ENCODE results near the gene OR10G4. TPM values are rescaled to one million over a fixed set of nuclear protein-coding genes. Genes with fewer than 3 reads are reported as not detected.

The OR10G4 gene, protein sequence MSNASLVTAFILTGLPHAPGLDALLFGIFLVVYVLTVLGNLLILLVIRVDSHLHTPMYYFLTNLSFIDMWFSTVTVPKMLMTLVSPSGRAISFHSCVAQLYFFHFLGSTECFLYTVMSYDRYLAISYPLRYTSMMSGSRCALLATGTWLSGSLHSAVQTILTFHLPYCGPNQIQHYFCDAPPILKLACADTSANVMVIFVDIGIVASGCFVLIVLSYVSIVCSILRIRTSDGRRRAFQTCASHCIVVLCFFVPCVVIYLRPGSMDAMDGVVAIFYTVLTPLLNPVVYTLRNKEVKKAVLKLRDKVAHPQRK
- polyA plus RNA-seq (2013): not detected

DNA sequence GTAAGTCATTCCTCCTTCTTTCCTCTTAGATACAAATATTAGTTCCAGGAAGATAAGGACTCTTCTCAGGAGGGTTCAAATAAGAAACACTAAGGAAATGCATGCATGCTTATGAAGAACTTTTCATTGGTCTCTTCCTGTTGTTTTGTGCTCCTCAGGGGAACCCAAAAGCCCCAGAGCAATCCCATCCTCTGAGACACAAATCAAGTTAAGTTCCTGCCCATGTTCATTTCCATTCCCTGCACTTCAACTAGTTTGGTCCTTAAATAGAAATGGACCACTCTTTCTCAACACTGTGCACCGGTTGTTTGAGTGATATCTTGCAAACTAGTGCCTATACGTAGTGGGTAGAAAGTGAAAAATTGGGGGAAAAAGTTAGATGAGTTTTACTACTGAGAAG is at the start of gene OR10G4:
Gene OR10G4, plus strand, starts transcription at position 301 of the 400 bp plus-strand sequence. CDS start 2,578 bp downstream, outside the sequence.
- POLR2A ChIA-PET: no interaction called here
- no peaks in the 10 kb centered on the region for H3K4me1 ChIP-seq (ENCODE audit: control extremely low read depth in 1 of 4, control insufficient read depth in 4 of 4, insufficient read depth in 4 of 4, low read length in 3 of 4)

DNA sequence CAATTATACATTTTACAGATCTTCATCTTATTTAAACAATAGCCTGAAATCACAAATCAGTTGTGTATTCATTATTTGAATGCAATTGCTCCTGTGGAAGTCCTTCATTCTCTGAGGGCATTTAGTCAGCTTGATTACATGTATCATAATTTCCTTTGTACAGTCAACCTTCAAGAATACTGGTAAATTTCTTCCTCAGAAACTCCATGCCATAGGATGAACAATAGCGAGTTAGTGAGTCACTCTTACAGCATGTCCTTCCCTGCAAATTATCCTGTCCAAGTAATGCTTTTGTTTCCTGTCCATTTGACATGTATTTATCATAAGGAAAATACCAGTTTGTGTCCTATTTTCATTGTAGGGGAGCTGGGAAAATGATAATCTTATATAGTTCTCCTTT is 39.0 kb upstream of the OR10G4 start:
- H3K27me3 ChIP-seq (replicated peaks in 2 of 5; ENCODE audit: control insufficient read depth in 4 of 5, insufficient read depth in 5 of 5, low read length in 4 of 5): peaks cover 0 to 3% (median 0%) of the 10 kb centered on the region in 5 experiments
- H3K4me1 ChIP-seq (ENCODE audit: control extremely low read depth in 1 of 4, control insufficient read depth in 4 of 4, insufficient read depth in 4 of 4, low read length in 3 of 4): no peaks in the 10 kb centered on the region
- no peaks in the 10 kb centered on the region for H3K9me3 ChIP-seq (ENCODE audit: control extremely low read depth in 1 of 5, control insufficient read depth in 4 of 5, insufficient read depth in 2 of 5, low read depth in 1 of 5, low read length in 4 of 5)
- no peak overlapping the region for H3K4me3 ChIP-seq (ENCODE audit: control insufficient read depth in 1 of 7, extremely low read depth in 1 of 7, insufficient read depth in 4 of 7, low read depth in 2 of 7, low read length in 6 of 7)
- no peak for DNase-seq
- CTCF ChIA-PET: no interaction called here
- no peaks in the 10 kb centered on the region for H3K36me3 ChIP-seq (ENCODE audit: control insufficient read depth in 4 of 4, insufficient read depth in 4 of 4, low read length in 3 of 4)
- WGBS (ENCODE audit: insufficient coverage): no CpG with 5 or more reads among the region's 1 CpG
- POLR2A ChIA-PET: no interaction called here
- no peak overlapping the region for H3K27ac ChIP-seq (ENCODE audit: insufficient read depth in 1 of 2, low read depth in 1 of 2, low read length in 2 of 2, poor library complexity in 1 of 2, severe bottlenecking in 2 of 2)

More for the DNA sequence above, at the start of gene OR10G4:
- CTCF ChIA-PET: no interaction called here
- Histone ChIP-seq H3K27ac (ENCODE audit: insufficient read depth in 1 of 2, low read depth in 1 of 2, low read length in 2 of 2, poor library complexity in 1 of 2, severe bottlenecking in 2 of 2) (no peak within 1 kb of the TSS), H3K27me3 (replicated peaks in 2 of 5; ENCODE audit: control insufficient read depth in 4 of 5, insufficient read depth in 5 of 5, low read length in 4 of 5) (no peaks in the 10 kb centered on the region), H3K36me3 (ENCODE audit: control insufficient read depth in 4 of 4, insufficient read depth in 4 of 4, low read length in 3 of 4) (no peaks in the 10 kb centered on the region), H3K9me3 (ENCODE audit: control extremely low read depth in 1 of 5, control insufficient read depth in 4 of 5, insufficient read depth in 2 of 5, low read depth in 1 of 5, low read length in 4 of 5) (no peaks in the 10 kb centered on the region), H3K4me3 (ENCODE audit: control insufficient read depth in 1 of 7, extremely low read depth in 1 of 7, insufficient read depth in 4 of 7, low read depth in 2 of 7, low read length in 6 of 7) (no peak within 1 kb of the TSS)
- no peak for DNase-seq
- WGBS (ENCODE audit: insufficient coverage): 100% methylated on average over 2 of the region's 2 CpGs

DNA sequence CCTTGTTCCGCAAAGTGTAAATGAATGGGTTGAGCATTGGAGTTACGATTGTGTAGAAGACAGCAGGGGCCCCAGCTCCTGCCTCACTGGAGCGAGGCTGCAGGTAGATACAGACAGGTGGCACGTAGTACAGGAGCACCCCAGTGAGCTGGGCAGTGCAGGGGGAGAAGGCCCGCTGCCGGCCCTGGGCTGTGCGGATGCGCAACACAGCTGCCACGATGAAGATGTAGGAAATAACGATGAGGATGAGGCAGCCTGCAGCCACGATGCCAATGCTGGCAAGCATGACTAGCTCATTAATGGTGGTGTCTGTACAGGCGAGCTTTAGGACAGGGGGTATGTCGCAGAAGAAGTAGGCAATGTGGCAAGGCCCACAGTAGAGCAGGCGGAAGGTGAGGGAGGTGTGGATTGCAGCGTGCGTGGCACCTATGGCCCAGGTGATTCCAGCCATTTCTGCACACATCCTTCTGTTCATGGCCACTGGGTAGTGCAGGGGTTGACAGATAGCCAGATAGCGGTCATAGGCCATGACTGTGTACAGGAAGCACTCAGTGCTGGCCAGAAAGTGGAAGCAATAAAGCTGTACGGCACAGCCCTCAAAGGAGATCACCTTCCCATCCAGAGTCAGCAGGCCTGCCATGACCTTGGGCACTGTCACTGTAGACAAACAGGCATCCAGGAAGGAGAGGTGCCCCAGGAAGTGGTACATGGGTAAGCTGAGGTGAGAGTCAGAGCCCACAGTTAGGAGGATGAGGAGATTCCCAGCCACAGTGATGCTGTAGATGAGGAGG is 35.8 kb upstream of the OR10G4 start:
- peaks cover 0 to 5% (median 0%) of the 10 kb centered on the region in 5 experiments for H3K9me3 ChIP-seq (ENCODE audit: control extremely low read depth in 1 of 5, control insufficient read depth in 4 of 5, insufficient read depth in 2 of 5, low read depth in 1 of 5, low read length in 4 of 5)
- WGBS (ENCODE audit: insufficient coverage): 95% methylated on average over 18 of the region's 18 CpGs
- POLR2A ChIA-PET: no interaction called here
- DNase-seq: no peak
- no peaks in the 10 kb centered on the region for H3K36me3 ChIP-seq (ENCODE audit: control insufficient read depth in 4 of 4, insufficient read depth in 4 of 4, low read length in 3 of 4)
- no peak overlapping the region for H3K4me3 ChIP-seq (ENCODE audit: control insufficient read depth in 1 of 7, extremely low read depth in 1 of 7, insufficient read depth in 4 of 7, low read depth in 2 of 7, low read length in 6 of 7)
- H3K27me3 ChIP-seq (replicated peaks in 2 of 5; ENCODE audit: control insufficient read depth in 4 of 5, insufficient read depth in 5 of 5, low read length in 4 of 5): peaks cover 0 to 2% (median 0%) of the 10 kb centered on the region in 5 experiments
- CTCF ChIA-PET: no interaction called here
- no peak overlapping the region for H3K27ac ChIP-seq (ENCODE audit: insufficient read depth in 1 of 2, low read depth in 1 of 2, low read length in 2 of 2, poor library complexity in 1 of 2, severe bottlenecking in 2 of 2)
- H3K4me1 ChIP-seq (ENCODE audit: control extremely low read depth in 1 of 4, control insufficient read depth in 4 of 4, insufficient read depth in 4 of 4, low read length in 3 of 4): no peaks in the 10 kb centered on the region

DNA sequence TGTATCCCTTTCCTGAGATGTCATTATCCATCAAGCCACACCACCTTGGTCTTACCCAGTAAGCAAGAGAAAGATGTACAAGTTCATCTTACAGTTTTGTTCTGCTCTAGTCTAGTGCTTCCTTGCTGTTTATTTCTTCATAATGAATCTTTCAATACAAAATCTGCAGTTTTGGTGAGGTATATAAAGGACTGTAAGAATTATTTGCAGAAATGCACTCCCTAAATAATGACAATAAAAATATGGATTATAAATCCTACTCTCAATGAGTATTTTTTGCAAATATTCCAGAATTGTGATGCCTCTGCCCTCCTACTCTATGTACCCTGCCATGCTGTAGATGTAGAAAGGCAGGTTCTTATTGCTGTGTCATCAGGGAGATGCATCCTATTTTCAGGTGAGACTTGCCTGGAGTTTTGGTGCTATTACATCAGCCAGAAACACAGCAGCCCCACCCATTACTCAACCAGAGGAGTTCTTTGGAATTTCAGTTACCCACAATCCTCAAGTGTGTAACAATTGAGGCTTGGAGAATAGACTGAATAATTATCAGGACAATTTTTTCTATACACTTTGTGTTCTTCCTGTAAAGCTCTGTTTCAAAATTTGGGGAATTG is 35.0 kb upstream of the OR10G4 start, which contains the start of gene OR10S1:
Gene OR10S1, minus strand, starts transcription at position 51 of the 617 bp plus-strand sequence. CDS start 117 bp downstream, outside the sequence.
- CTCF ChIA-PET: no interaction called here

DNA sequence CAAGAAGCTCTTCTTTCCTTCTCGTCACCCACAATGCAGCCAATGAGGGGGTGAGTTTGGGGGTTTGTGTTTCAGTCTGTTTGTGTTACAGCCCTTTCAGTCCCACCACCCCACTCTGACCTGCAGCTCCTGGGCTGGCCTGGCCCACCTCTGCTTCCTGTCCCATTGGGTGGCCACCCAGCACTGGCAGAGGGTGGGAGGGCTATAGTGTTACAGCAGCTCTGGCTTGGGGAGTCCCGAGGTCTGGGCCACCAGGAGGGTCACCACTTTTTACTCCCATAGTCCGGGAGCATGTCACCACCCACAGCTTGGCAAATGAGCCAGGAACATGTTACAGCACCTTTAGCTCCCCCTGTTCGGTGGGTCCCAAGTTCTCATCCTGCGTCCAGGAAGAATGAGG is 33.5 kb upstream of the OR10G4 start:
- no peak for DNase-seq
- POLR2A ChIA-PET: no interaction called here
- 100% methylated on average over 3 of the region's 5 CpGs for WGBS (ENCODE audit: insufficient coverage)
- no peaks in the 10 kb centered on the region for H3K4me1 ChIP-seq (ENCODE audit: control extremely low read depth in 1 of 4, control insufficient read depth in 4 of 4, insufficient read depth in 4 of 4, low read length in 3 of 4)
- peaks cover 0 to 5% (median 0%) of the 10 kb centered on the region in 5 experiments for H3K9me3 ChIP-seq (ENCODE audit: control extremely low read depth in 1 of 5, control insufficient read depth in 4 of 5, insufficient read depth in 2 of 5, low read depth in 1 of 5, low read length in 4 of 5)
- no peak overlapping the region for H3K4me3 ChIP-seq (ENCODE audit: control insufficient read depth in 1 of 7, extremely low read depth in 1 of 7, insufficient read depth in 4 of 7, low read depth in 2 of 7, low read length in 6 of 7)
- no peaks in the 10 kb centered on the region for H3K36me3 ChIP-seq (ENCODE audit: control insufficient read depth in 4 of 4, insufficient read depth in 4 of 4, low read length in 3 of 4)
- peaks cover 0 to 3% (median 0%) of the 10 kb centered on the region in 5 experiments for H3K27me3 ChIP-seq (replicated peaks in 2 of 5; ENCODE audit: control insufficient read depth in 4 of 5, insufficient read depth in 5 of 5, low read length in 4 of 5)
- CTCF ChIA-PET: no interaction called here
- no peak overlapping the region for H3K27ac ChIP-seq (ENCODE audit: insufficient read depth in 1 of 2, low read depth in 1 of 2, low read length in 2 of 2, poor library complexity in 1 of 2, severe bottlenecking in 2 of 2)

More for the DNA sequence above, 35.0 kb upstream of the OR10G4 start, which contains the start of gene OR10S1:
- POLR2A ChIA-PET: no interaction called here
- H3K27me3 ChIP-seq (replicated peaks in 2 of 5; ENCODE audit: control insufficient read depth in 4 of 5, insufficient read depth in 5 of 5, low read length in 4 of 5): peaks cover 0 to 2% (median 0%) of the 10 kb centered on the region in 5 experiments
- H3K4me1 ChIP-seq (ENCODE audit: control extremely low read depth in 1 of 4, control insufficient read depth in 4 of 4, insufficient read depth in 4 of 4, low read length in 3 of 4): no peaks in the 10 kb centered on the region
- no peak for DNase-seq
- peaks cover 0 to 5% (median 0%) of the 10 kb centered on the region in 5 experiments for H3K9me3 ChIP-seq (ENCODE audit: control extremely low read depth in 1 of 5, control insufficient read depth in 4 of 5, insufficient read depth in 2 of 5, low read depth in 1 of 5, low read length in 4 of 5)
- H3K4me3 ChIP-seq (ENCODE audit: control insufficient read depth in 1 of 7, extremely low read depth in 1 of 7, insufficient read depth in 4 of 7, low read depth in 2 of 7, low read length in 6 of 7): no peak within 1 kb of the TSS
- no peak within 1 kb of the TSS for H3K27ac ChIP-seq (ENCODE audit: insufficient read depth in 1 of 2, low read depth in 1 of 2, low read length in 2 of 2, poor library complexity in 1 of 2, severe bottlenecking in 2 of 2)
- no peaks in the 10 kb centered on the region for H3K36me3 ChIP-seq (ENCODE audit: control insufficient read depth in 4 of 4, insufficient read depth in 4 of 4, low read length in 3 of 4)

DNA sequence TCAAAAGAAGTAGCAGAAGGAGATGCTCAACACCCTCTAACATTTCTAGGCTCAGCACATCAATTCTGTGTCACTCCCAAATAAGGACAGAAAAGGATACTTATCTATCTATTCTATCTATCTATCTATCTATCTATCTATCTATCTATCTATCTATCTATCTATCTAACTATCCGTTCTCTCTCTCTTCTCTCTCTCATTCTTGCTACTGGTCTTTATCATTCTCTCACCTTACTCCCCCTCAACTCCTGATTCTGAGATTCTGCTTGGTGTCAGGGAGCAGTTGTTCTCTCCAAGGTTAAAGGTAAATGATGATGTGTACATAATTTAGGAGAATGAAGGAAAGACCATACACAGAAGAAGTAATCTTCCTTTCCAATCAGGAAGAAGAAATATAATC is 17.7 kb upstream of the OR10G4 start, which contains the start of gene OR10G6:
Gene OR10G6, minus strand, starts transcription at position 43 of the 400 bp plus-strand sequence. Its CDS starts 0 bp downstream, at position 43.
- H3K27ac ChIP-seq (ENCODE audit: insufficient read depth in 1 of 2, low read depth in 1 of 2, low read length in 2 of 2, poor library complexity in 1 of 2, severe bottlenecking in 2 of 2): no peak within 1 kb of the TSS
- no peak within 1 kb of the TSS for H3K4me3 ChIP-seq (ENCODE audit: control insufficient read depth in 1 of 7, extremely low read depth in 1 of 7, insufficient read depth in 4 of 7, low read depth in 2 of 7, low read length in 6 of 7)
- WGBS (ENCODE audit: insufficient coverage): 100% methylated on average over 1 of the region's 1 CpG
- H3K9me3 ChIP-seq (ENCODE audit: control extremely low read depth in 1 of 5, control insufficient read depth in 4 of 5, insufficient read depth in 2 of 5, low read depth in 1 of 5, low read length in 4 of 5): no peaks in the 10 kb centered on the region
- H3K27me3 ChIP-seq (replicated peaks in 2 of 5; ENCODE audit: control insufficient read depth in 4 of 5, insufficient read depth in 5 of 5, low read length in 4 of 5): no peaks in the 10 kb centered on the region
- H3K4me1 ChIP-seq (ENCODE audit: control extremely low read depth in 1 of 4, control insufficient read depth in 4 of 4, insufficient read depth in 4 of 4, low read length in 3 of 4): no peaks in the 10 kb centered on the region
- DNase-seq: no peak
- H3K36me3 ChIP-seq (ENCODE audit: control insufficient read depth in 4 of 4, insufficient read depth in 4 of 4, low read length in 3 of 4): no peaks in the 10 kb centered on the region
- POLR2A ChIA-PET: no interaction called here
- CTCF ChIA-PET: interaction anchor here (1.2 kb wide), 1 partner anchor 74 kb away, joined by 3 read pairs; no protein-coding TSS in a partner anchor

All from common myeloid progenitor, CD34-positive (primary cell).